Gastrocnemius medialis (tissue), 4 donors: ENCODE measurements around the gene RGP1.

Experiments
- CTCF ChIP-seq, 5 experiments: fragments of 450-650 bp in 3 of 5; fragments of 200-600 bp in 2 of 5; sonication (generic) in 2 of 5; IDR thresholded peaks in 4 of 5; conservative IDR thresholded peaks in 1 of 5; 1 replicate in 4 of 5; 2 replicates in 1 of 5; pipeline ENCODE4 v1.5.1; 2016 to 2019; ENCODE audit warnings: antibody characterized with exemption in 5 of 5, mild to moderate bottlenecking in 3 of 5, moderate library complexity in 3 of 5
- POLR2A ChIP-seq, 2 donors: fragments of 450-650 bp; IDR thresholded peaks; one replicate each; pipeline ENCODE4 v1.6.1; 2017; ENCODE audit warnings: antibody characterized with exemption in 2 of 2, mild to moderate bottlenecking in 2 of 2, moderate library complexity in 2 of 2

- TF ChIP-seq POLR2A (IDR thresholded peaks at IDR 0.05) (no peak), CTCF (IDR thresholded peaks at IDR 0.05 in 4 of 5, conservative IDR thresholded peaks at IDR 0.05 in 1 of 5) (no peak)
These were observed 8.8 kb downstream of the RGP1 start for GRCh38 chr9:35757892-35758275.
